H1 (cell line): Measurements from ENCODE around the gene PAX8. TPM values are rescaled to one million over a fixed set of nuclear protein-coding genes. Genes with fewer than 3 reads are reported as not detected.

Experiments
- EP300 ChIP-seq, 2 experiments: IDR thresholded peaks; 1 replicate in 1 of 2; 2 replicates in 1 of 2; pipeline ENCODE4 v1.6.1; 2011 to 2012; ENCODE audit warnings: low read depth in 2 of 2, low read length in 2 of 2, mild to moderate bottlenecking in 2 of 2, borderline replicate concordance in 1 of 2, inconsistent platforms in 1 of 2, moderate library complexity in 1 of 2
- FOSL1 ChIP-seq: IDR thresholded peaks from 2 replicates; pipeline ENCODE4 v1.6.1; 2011; ENCODE audit warnings: mild to moderate bottlenecking, low read depth, low read length, moderate library complexity; ENCODE audit not compliant: insufficient read depth
- POU5F1 ChIP-seq: IDR thresholded peaks from 2 replicates; pipeline ENCODE4 v1.6.1; 2011; ENCODE audit warnings: low read depth, mild to moderate bottlenecking, low read length, moderate library complexity
- RBBP5 ChIP-seq: IDR thresholded peaks from 2 replicates; pipeline ENCODE4 v1.7.1; 2012; ENCODE audit warnings: low read depth, mild to moderate bottlenecking, inconsistent platforms, low read length, moderate library complexity, borderline replicate concordance
- SIRT6 ChIP-seq: IDR thresholded peaks from one replicate; pipeline ENCODE4 v1.7.1; 2012; ENCODE audit warnings: low read length, inconsistent platforms
- polyA plus RNA-seq, 7 experiments: library from polyadenylated mRNA; depleted of rRNA in 3 of 7; stranded (reverse) in 5 of 7; unstranded in 2 of 7; fragments of >200 nt in 5 of 7; fragments of 200-250 nt in 2 of 7; gene quantifications; 1 replicate in 5 of 7; 2 replicates in 1 of 7; 4 replicates in 1 of 7; pipeline versions ENCODE4 v1.2.1 to v1.2.3, GENCODE V29; 2011 to 2013; ENCODE audit warnings: missing spikeins in 2 of 7, mixed read lengths in 2 of 7
- total RNA-seq: library from RNA; stranded (reverse); fragmentation: NEBNext Ultra II Directional; extraction: Animal tissue kit (Norgen Biotek cat#: 25700); gene quantifications from 2 replicates; pipeline ENCODE4 v1.2.1, GENCODE V29; 2021

Gene PAX8
- total and polyA plus RNA-seq, 2 of the 8 experiments (the other 6 are each of a cell fraction or from before 2014, with no cell fraction given): 0.02 TPM; not detected in 1

GRCh38 chr2:113167962-113168340 is 110.8 kb downstream of the PAX8 start (continued):
- TF ChIP-seq RBBP5 (no peak), POU5F1 (no peak), SIRT6 (no peak), EP300 (IDR thresholded peaks at IDR 0.05; ENCODE audit: borderline replicate concordance in 1 of 2, low read depth in 2 of 2, low read length in 2 of 2) (no peak), FOSL1 (no peak)
